GM23338 (cell line): Measurements from ENCODE around the gene OR52J3. TPM values are rescaled to one million over a fixed set of nuclear protein-coding genes. Genes with fewer than 3 reads are reported as not detected.

Experiments used
- ATAC-seq: fragments of 200-7000 bp; cut with Tn5 transposase; 3 replicates; pipeline ENCODE4 v1.9.1; 2020
- DNase-seq: peaks from one replicate; pipeline ENCODE4 v3.0.0-alpha.2; 2015; ENCODE audit warnings: low spot score
- H2AFZ ChIP-seq: fragments of 200-600 bp; sonication (generic); 2 replicates; pipeline ENCODE4 v1.8.0; 2016; ENCODE audit warnings: antibody characterized with exemption, mild to moderate bottlenecking, moderate library complexity
- H3F3A ChIP-seq: fragments of 200-600 bp; sonication (generic); replicated peaks from 2 replicates; pipeline ENCODE4 v1.8.0; 2017; ENCODE audit warnings: antibody characterized with exemption, mixed run types, low read depth
- H3K27ac ChIP-seq: fragments of 200-600 bp; sonication (generic); 2 replicates; pipeline ENCODE4 v1.6.1; 2016; ENCODE audit warnings: low read depth
- H3K27me3 ChIP-seq: fragments of 200-600 bp; sonication (generic); 2 replicates; pipeline ENCODE4 v1.8.0; 2016; ENCODE audit warnings: mild to moderate bottlenecking, mixed run types, moderate library complexity; ENCODE audit not compliant: insufficient read depth
- H3K36me3 ChIP-seq: fragments of 200-600 bp; sonication (generic); 2 replicates; pipeline ENCODE4 v1.8.0; 2016; ENCODE audit warnings: mild to moderate bottlenecking; ENCODE audit not compliant: insufficient read depth
- H3K4me1 ChIP-seq: fragments of 200-600 bp; sonication (generic); 2 replicates; pipeline ENCODE4 v1.8.0; 2016; ENCODE audit warnings: mild to moderate bottlenecking, moderate library complexity; ENCODE audit not compliant: insufficient read depth
- H3K4me2 ChIP-seq: fragments of 200-600 bp; sonication (generic); 2 replicates; pipeline ENCODE4 v1.7.1; 2017; ENCODE audit warnings: mixed run types
- H3K4me3 ChIP-seq: fragments of 200-600 bp; sonication (generic); 2 replicates; pipeline ENCODE4 v1.6.1; 2016; ENCODE audit warnings: mixed run types
- H3K79me2 ChIP-seq: fragments of 200-600 bp; sonication (generic); replicated peaks from 2 replicates; pipeline ENCODE4 v1.8.0; 2017; ENCODE audit warnings: mild to moderate bottlenecking; ENCODE audit not compliant: insufficient read depth
- H3K9me2 ChIP-seq: fragments of 200-600 bp; sonication (generic); 2 replicates; pipeline ENCODE4 v1.8.0; 2017; ENCODE audit not compliant: insufficient read depth
- H4K20me1 ChIP-seq: fragments of 200-600 bp; sonication (generic); replicated peaks from 2 replicates; pipeline ENCODE4 v1.8.0; 2017; ENCODE audit warnings: mild to moderate bottlenecking; ENCODE audit not compliant: insufficient read depth
- H3K27ac Mint-ChIP-seq: 2 replicates; pipeline ENCODE4 v1.8.0; 2020; ENCODE audit warnings: inconsistent platforms, mild to moderate bottlenecking, moderate library complexity, mixed read lengths
- H3K27me3 Mint-ChIP-seq: 3 replicates; pipeline ENCODE4 v1.8.0; 2022; ENCODE audit warnings: low read depth, mild to moderate bottlenecking, moderate library complexity, mixed read lengths, inconsistent platforms; ENCODE audit not compliant: insufficient read depth, poor library complexity
- H3K36me3 Mint-ChIP-seq: 3 replicates; pipeline ENCODE4 v1.8.0; 2021; ENCODE audit warnings: low read depth, mild to moderate bottlenecking, inconsistent platforms, moderate library complexity, mixed read lengths
- H3K4me1 Mint-ChIP-seq: 3 replicates; pipeline ENCODE4 v1.8.0; 2020; ENCODE audit warnings: mild to moderate bottlenecking, inconsistent platforms, mixed read lengths
- H3K4me3 Mint-ChIP-seq: 3 replicates; pipeline ENCODE4 v1.8.0; 2021; ENCODE audit warnings: moderate library complexity, mild to moderate bottlenecking, inconsistent platforms, mixed read lengths
- H3K9me3 Mint-ChIP-seq: 3 replicates; pipeline ENCODE4 v1.8.0; 2020; ENCODE audit warnings: moderate library complexity, mild to moderate bottlenecking, inconsistent platforms, mixed read lengths
- CREB1 ChIP-seq: fragments of 250-450 bp; sonication (Bioruptor Pico); IDR thresholded peaks from 2 replicates; pipeline ENCODE4 v1.5.0; 2020; ENCODE audit warnings: low read depth, mild to moderate bottlenecking, moderate library complexity
- EZH2 ChIP-seq: fragments of 200-600 bp; sonication (generic); IDR thresholded peaks from one replicate; pipeline ENCODE4 v1.8.0; 2017; ENCODE audit warnings: antibody characterized with exemption, mild to moderate bottlenecking, low read depth; ENCODE audit not compliant: unreplicated experiment
- EZH2phosphoT487 ChIP-seq: fragments of 200-600 bp; sonication (generic); IDR thresholded peaks from one replicate; pipeline ENCODE4 v1.8.1; 2018; ENCODE audit warnings: antibody characterized with exemption; ENCODE audit not compliant: unreplicated experiment
- JUNB ChIP-seq: IDR thresholded peaks from one replicate; pipeline ENCODE4 v1.6.1; 2016; ENCODE audit warnings: antibody characterized with exemption; ENCODE audit not compliant: unreplicated experiment
- NANOG ChIP-seq: IDR thresholded peaks from 2 replicates; pipeline ENCODE4 v1.6.1; 2016; ENCODE audit warnings: antibody characterized with exemption, borderline replicate concordance
- POLR2AphosphoS5 ChIP-seq: IDR thresholded peaks from 2 replicates; pipeline ENCODE4 v1.6.1; 2016; ENCODE audit warnings: antibody characterized with exemption, low read depth
- STAT1 ChIP-seq: IDR thresholded peaks from one replicate; pipeline ENCODE4 v1.6.1; 2016; ENCODE audit warnings: antibody characterized with exemption; ENCODE audit not compliant: unreplicated experiment
- ZNF114 ChIP-seq: fragments of 250-450 bp; sonication (Bioruptor Pico); IDR thresholded peaks from 2 replicates; pipeline ENCODE4 v1.5.0; 2020; ENCODE audit warnings: mild to moderate bottlenecking, moderate library complexity
- ZNF331 ChIP-seq: fragments of 250-450 bp; sonication (Bioruptor Pico); IDR thresholded peaks from 2 replicates; pipeline ENCODE4 v1.5.0; 2020; ENCODE audit warnings: low read depth, mild to moderate bottlenecking, moderate library complexity
- polyA plus RNA-seq: library from polyadenylated mRNA; unstranded; fragments of >200 nt; fragmentation: Nextera tagmentation; extraction: Ambion mirVana; gene quantifications from 2 replicates; pipeline ENCODE4 v1.2.1, GENCODE V29; 2016
- total RNA-seq: library from RNA; depleted of rRNA; stranded (reverse); fragments of >200 nt; shearing (Covaris generic); gene quantifications from 2 replicates; pipeline ENCODE4 v1.2.3, GENCODE V29; 2014
- TF ChIP-seq, protein P1 (sequence below): fragments of 250-450 bp; sonication (Bioruptor Pico); IDR thresholded peaks from 2 replicates; pipeline ENCODE4 v1.5.0; 2020; ENCODE audit warnings: mild to moderate bottlenecking, moderate library complexity
- TF ChIP-seq, protein P2 (sequence below): IDR thresholded peaks from one replicate; pipeline ENCODE4 v1.6.1; 2018; ENCODE audit warnings: antibody characterized with exemption; ENCODE audit not compliant: unreplicated experiment
- TF ChIP-seq, protein P3 (sequence below), 2 experiments: fragments of 200-600 bp in 1 of 2; sonication (generic) in 1 of 2; conservative IDR thresholded peaks; 2 replicates each; pipeline versions ENCODE4 v1.5.1 to v1.6.1; 2016 to 2017; ENCODE audit warnings: antibody characterized with exemption in 2 of 2, low read depth in 2 of 2, mild to moderate bottlenecking in 2 of 2, moderate library complexity in 1 of 2
- TF ChIP-seq, protein P4 (sequence below): IDR thresholded peaks from 2 replicates; pipeline ENCODE4 v1.6.1; 2016; ENCODE audit warnings: antibody characterized with exemption

OR52J3 gene
- total and polyA plus RNA-seq, 2 experiments from 2014 or later: not detected

DNA sequence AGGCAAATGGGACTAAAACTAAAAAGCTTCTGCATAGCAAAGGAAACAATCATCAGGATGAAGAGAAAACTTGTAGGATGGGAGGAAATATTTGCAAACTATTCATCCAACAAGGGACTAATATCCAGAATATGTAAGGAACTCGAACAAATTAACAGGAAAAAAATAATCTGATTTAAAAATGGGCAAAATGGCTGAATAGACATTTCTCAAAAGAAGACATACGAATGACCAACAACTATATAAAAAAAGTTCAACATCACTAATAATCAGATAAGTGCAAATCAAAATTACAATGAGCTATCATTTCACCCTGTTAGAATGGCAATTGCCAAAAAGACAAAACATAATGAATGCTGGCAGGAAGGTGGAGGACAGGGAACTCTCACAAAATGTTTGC is 35.1 kb downstream of the OR52J3 start:
- Histone ChIP-seq H3K36me3 (no peaks in the 10 kb centered on the region), H3K9me2 (0 out of 2 replicates have a peak, but pooled peaks cover 3% of the 10 kb centered on the region), H4K20me1 (no peaks in the 10 kb centered on the region), H3K4me3 (no peak overlapping the region), H3K4me2 (no peak overlapping the region), H3K27me3 (no peaks in the 10 kb centered on the region), H3K4me1 (no peaks in the 10 kb centered on the region), H3K27ac (no peak overlapping the region), H2AFZ (no peak overlapping the region), H3K79me2 (no peaks in the 10 kb centered on the region), H3F3A (no peaks in the 10 kb centered on the region)
- TF ChIP-seq, protein P1, sequence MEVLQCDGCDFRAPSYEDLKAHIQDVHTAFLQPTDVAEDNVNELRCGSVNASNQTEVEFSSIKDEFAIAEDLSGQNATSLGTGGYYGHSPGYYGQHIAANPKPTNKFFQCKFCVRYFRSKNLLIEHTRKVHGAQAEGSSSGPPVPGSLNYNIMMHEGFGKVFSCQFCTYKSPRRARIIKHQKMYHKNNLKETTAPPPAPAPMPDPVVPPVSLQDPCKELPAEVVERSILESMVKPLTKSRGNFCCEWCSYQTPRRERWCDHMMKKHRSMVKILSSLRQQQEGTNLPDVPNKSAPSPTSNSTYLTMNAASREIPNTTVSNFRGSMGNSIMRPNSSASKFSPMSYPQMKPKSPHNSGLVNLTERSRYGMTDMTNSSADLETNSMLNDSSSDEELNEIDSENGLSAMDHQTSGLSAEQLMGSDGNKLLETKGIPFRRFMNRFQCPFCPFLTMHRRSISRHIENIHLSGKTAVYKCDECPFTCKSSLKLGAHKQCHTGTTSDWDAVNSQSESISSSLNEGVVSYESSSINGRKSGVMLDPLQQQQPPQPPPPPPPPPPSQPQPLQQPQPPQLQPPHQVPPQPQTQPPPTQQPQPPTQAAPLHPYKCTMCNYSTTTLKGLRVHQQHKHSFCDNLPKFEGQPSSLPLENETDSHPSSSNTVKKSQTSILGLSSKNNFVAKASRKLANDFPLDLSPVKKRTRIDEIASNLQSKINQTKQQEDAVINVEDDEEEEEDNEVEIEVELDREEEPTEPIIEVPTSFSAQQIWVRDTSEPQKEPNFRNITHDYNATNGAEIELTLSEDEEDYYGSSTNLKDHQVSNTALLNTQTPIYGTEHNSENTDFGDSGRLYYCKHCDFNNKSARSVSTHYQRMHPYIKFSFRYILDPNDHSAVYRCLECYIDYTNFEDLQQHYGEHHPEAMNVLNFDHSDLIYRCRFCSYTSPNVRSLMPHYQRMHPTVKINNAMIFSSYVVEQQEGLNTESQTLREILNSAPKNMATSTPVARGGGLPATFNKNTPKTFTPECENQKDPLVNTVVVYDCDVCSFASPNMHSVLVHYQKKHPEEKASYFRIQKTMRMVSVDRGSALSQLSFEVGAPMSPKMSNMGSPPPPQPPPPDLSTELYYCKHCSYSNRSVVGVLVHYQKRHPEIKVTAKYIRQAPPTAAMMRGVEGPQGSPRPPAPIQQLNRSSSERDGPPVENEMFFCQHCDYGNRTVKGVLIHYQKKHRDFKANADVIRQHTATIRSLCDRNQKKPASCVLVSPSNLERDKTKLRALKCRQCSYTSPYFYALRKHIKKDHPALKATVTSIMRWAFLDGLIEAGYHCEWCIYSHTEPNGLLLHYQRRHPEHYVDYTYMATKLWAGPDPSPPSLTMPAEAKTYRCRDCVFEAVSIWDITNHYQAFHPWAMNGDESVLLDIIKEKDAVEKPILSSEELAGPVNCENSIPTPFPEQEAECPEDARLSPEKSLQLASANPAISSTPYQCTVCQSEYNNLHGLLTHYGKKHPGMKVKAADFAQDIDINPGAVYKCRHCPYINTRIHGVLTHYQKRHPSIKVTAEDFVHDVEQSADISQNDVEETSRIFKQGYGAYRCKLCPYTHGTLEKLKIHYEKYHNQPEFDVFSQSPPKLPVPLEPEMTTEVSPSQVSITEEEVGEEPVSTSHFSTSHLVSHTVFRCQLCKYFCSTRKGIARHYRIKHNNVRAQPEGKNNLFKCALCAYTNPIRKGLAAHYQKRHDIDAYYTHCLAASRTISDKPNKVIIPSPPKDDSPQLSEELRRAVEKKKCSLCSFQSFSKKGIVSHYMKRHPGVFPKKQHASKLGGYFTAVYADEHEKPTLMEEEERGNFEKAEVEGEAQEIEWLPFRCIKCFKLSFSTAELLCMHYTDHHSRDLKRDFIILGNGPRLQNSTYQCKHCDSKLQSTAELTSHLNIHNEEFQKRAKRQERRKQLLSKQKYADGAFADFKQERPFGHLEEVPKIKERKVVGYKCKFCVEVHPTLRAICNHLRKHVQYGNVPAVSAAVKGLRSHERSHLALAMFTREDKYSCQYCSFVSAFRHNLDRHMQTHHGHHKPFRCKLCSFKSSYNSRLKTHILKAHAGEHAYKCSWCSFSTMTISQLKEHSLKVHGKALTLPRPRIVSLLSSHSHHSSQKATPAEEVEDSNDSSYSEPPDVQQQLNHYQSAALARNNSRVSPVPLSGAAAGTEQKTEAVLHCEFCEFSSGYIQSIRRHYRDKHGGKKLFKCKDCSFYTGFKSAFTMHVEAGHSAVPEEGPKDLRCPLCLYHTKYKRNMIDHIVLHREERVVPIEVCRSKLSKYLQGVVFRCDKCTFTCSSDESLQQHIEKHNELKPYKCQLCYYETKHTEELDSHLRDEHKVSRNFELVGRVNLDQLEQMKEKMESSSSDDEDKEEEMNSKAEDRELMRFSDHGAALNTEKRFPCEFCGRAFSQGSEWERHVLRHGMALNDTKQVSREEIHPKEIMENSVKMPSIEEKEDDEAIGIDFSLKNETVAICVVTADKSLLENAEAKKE (CRISPR knock-in tag): no peak
- no peak for TF ChIP-seq STAT1
- no peak for TF ChIP-seq JUNB
- no peak for TF ChIP-seq NANOG
- TF ChIP-seq EZH2phosphoT487: no peak
- TF ChIP-seq, protein P2, sequence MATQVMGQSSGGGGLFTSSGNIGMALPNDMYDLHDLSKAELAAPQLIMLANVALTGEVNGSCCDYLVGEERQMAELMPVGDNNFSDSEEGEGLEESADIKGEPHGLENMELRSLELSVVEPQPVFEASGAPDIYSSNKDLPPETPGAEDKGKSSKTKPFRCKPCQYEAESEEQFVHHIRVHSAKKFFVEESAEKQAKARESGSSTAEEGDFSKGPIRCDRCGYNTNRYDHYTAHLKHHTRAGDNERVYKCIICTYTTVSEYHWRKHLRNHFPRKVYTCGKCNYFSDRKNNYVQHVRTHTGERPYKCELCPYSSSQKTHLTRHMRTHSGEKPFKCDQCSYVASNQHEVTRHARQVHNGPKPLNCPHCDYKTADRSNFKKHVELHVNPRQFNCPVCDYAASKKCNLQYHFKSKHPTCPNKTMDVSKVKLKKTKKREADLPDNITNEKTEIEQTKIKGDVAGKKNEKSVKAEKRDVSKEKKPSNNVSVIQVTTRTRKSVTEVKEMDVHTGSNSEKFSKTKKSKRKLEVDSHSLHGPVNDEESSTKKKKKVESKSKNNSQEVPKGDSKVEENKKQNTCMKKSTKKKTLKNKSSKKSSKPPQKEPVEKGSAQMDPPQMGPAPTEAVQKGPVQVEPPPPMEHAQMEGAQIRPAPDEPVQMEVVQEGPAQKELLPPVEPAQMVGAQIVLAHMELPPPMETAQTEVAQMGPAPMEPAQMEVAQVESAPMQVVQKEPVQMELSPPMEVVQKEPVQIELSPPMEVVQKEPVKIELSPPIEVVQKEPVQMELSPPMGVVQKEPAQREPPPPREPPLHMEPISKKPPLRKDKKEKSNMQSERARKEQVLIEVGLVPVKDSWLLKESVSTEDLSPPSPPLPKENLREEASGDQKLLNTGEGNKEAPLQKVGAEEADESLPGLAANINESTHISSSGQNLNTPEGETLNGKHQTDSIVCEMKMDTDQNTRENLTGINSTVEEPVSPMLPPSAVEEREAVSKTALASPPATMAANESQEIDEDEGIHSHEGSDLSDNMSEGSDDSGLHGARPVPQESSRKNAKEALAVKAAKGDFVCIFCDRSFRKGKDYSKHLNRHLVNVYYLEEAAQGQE: no peak
- TF ChIP-seq, protein P3, sequence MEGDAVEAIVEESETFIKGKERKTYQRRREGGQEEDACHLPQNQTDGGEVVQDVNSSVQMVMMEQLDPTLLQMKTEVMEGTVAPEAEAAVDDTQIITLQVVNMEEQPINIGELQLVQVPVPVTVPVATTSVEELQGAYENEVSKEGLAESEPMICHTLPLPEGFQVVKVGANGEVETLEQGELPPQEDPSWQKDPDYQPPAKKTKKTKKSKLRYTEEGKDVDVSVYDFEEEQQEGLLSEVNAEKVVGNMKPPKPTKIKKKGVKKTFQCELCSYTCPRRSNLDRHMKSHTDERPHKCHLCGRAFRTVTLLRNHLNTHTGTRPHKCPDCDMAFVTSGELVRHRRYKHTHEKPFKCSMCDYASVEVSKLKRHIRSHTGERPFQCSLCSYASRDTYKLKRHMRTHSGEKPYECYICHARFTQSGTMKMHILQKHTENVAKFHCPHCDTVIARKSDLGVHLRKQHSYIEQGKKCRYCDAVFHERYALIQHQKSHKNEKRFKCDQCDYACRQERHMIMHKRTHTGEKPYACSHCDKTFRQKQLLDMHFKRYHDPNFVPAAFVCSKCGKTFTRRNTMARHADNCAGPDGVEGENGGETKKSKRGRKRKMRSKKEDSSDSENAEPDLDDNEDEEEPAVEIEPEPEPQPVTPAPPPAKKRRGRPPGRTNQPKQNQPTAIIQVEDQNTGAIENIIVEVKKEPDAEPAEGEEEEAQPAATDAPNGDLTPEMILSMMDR (conservative IDR thresholded peaks at IDR 0.05; ENCODE audit: low read depth in 2 of 2): no peak
- no peak for TF ChIP-seq CREB1
- TF ChIP-seq, protein P4, sequence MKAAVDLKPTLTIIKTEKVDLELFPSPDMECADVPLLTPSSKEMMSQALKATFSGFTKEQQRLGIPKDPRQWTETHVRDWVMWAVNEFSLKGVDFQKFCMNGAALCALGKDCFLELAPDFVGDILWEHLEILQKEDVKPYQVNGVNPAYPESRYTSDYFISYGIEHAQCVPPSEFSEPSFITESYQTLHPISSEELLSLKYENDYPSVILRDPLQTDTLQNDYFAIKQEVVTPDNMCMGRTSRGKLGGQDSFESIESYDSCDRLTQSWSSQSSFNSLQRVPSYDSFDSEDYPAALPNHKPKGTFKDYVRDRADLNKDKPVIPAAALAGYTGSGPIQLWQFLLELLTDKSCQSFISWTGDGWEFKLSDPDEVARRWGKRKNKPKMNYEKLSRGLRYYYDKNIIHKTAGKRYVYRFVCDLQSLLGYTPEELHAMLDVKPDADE: no peak
- no peak for TF ChIP-seq ZNF114 (CRISPR knock-in tag)
- no peak for TF ChIP-seq POLR2AphosphoS5
- TF ChIP-seq EZH2: no peak
- no peak for TF ChIP-seq ZNF331 (CRISPR knock-in tag)
- no peak overlapping the region for H3K4me3 Mint-ChIP-seq
- no peak for DNase-seq
- H3K27me3 Mint-ChIP-seq: no peaks in the 10 kb centered on the region
- no peaks in the 10 kb centered on the region for H3K4me1 Mint-ChIP-seq
- ATAC-seq: no peak
- no peaks in the 10 kb centered on the region for H3K36me3 Mint-ChIP-seq
- no peaks in the 10 kb centered on the region for H3K9me3 Mint-ChIP-seq
- no peak overlapping the region for H3K27ac Mint-ChIP-seq
